Ecto neural progenitor cell (in vitro differentiated cells): ENCODE measurements around the gene PREX1.
"Not testable (repeated sequence)": the region's sequence is repeated elsewhere in the genome, so short reads cannot be mapped to it uniquely, and the experiment has no call there.

Experiments
- DNase-seq: peaks from one replicate; pipeline ENCODE4 v3.0.0-alpha.2; 2018; ENCODE audit warnings: low spot score

Gene PREX1

GRCh38 chr20:48793776-48794175, 34.0 kb downstream of the PREX1 start:
- DNase-seq, result no peak

DNA sequence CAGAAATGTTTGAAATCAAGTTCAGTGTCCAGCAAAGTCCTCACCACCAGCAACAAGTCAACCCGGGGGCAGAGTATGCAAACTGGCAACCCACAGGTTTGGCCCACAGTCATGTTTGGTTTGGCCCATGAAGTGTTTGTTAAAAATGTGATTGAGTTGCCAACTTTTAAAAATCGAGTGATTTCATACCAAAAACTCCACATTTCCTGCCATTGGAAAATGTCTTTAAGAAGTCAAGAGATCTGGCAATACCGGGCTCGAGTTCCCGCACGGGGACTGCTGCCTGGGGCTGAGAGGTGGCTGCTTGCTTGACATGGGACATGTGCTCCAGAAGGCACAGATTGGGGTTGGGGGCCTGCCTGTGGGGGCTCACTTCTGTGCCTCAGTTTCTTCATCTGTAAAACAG, 36.1 kb downstream of the PREX1 start:
- no peak for DNase-seq

- DNase-seq, result no peak
Measured at GRCh38 chr20:48791014-48791413, 36.8 kb downstream of the PREX1 start.

DNA sequence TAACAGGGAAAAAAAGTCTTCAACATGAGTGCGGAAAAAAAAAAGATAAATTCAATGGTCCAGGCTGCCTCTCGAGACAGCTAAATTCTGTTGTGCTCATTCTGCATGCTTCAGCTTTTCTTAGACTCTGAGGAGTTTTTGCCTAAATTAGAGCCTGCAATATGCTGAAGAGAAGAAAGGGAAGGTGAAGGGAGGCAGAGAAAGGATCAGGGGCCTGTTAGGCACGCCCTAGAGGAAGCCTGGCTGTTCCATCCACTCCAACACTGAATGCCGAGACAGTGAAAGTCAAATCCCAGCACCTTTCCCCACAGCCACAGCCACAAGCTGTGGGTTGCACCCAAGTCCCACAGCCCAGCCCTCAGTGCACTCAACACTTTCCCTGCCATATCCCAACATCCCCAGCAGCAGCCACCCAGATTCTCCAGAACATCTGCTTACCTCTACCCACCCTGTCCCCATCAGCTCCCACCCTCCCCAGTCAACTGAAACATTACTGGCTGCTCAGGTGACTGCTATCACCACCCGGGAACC, 37.3 kb downstream of the PREX1 start:
- no peak for DNase-seq

DNA sequence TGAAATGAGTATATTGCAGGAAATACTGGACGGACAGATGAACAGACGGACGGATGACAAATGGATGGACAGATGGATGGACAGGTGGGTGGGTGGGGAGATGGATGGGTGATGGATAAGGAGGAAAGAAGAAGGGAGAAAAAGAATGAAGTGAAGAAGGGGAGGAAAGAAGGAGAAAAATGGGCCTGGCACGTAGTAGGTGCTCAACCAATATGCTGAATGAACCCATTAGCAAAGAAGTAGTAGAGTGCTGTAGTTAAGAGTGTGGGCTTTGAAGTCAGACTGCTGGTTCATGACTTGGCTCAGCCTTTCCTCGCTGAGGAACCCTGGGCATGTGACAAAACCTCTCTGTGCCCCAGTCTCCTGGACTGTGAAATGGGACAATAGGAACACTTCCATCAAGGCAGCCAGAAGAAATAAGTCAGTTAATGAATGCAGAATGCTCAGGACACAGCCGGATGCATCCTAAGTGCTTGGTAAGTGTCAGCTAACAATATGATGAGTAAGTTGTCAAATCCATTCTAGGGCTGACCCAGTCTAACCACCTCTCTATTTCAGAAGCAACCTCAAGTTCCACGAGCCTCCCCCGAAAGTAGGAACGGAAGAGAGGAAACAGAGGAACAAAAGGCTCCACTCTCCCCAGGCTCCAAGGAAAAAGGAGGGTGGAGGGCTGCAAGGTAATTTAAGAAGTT, 37.9 kb downstream of the PREX1 start:
- DNase-seq, result no peak

- no peak for DNase-seq
Measured at GRCh38 chr20:48789185-48789668, 38.6 kb downstream of the PREX1 start.

GRCh38 chr20:48788486-48789072, 39.2 kb downstream of the PREX1 start:
- DNase-seq, result no peak

- no peak for DNase-seq
Measured at GRCh38 chr20:48787861-48788375, 39.9 kb downstream of the PREX1 start.

- DNase-seq, result peak; percentile 72
Measured at GRCh38 chr20:48786951-48787705, 40.7 kb downstream of the PREX1 start.

DNA sequence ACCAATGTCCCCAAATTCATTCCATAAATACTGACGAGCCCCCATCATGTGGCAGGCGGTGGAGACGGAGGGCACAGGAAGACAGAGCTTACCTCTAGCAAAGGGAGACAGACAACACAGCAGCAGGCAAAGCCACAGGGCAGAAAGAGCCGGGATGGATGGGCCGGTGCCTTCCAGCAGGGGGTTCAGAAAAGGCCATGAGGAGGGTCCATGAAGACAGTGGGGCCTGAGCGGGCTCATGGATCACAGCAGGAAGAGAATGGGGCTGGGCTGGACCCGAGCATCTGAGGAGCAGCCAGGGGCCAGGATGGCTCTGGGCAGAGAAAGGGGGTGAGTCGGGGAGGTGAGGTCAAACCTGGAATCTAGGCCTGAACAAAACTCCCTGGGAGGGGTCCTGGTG, 42.0 kb downstream of the PREX1 start:
- DNase-seq, result no peak

DNA sequence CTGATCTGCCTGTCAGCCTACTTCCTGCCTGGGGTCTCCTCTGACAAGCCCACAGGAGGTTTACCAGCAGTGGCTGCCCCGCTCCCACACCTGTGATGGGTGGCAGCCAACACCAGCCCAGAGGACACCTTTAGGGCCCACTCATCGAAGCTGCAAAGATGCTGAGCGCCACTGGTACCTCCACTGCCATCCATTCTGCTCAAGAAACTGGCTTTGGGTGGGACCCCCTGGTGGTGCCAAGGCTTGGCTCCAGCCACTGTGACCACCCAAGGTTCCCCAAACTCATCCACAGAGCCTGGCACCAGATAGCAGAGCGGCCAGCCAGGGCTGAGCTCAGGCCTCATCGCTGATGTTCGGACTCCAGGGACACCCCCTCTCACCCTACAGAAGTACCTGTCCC, 42.5 kb downstream of the PREX1 start:
- no peak for DNase-seq

GRCh38 chr20:48784273-48784641, 43.5 kb downstream of the PREX1 start:
- DNase-seq, result no peak

DNA sequence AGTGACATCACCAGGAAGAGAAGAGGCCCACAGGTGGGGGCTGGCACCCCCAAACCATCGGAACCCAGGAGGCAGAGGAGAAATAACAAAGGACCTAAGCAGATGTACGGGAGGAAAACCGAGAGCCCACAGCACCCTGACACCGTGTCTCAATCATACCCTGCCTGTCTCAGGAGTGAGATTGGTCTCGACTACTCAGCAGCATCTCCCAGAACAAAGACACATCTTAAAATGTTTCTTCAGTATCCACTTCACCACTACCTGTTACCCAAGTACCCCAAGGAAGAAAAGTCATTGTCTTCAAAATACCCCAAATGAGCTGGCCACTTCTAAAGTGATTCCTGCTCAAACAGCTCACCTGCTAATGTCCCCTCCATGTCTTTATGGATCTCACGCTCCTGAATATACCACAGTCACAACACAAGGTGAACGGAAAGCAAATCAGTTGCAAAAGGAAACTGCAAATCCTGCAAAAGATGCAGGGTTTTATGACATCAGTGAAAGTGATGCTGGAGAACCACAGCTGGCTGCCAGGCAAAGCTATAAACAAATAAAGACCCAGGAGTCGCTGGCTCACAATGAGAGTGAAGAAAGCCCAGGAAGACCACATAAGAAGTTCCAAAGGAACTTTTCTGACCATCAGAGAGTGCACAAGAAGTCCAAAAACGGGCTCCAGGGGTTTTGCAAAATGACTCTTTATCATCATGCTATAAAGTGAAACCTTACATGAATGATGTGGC, 44.1 kb downstream of the PREX1 start:
- DNase-seq, result no peak

- no peak for DNase-seq
Measured at GRCh38 chr20:48782901-48783308, 44.9 kb downstream of the PREX1 start.

DNA sequence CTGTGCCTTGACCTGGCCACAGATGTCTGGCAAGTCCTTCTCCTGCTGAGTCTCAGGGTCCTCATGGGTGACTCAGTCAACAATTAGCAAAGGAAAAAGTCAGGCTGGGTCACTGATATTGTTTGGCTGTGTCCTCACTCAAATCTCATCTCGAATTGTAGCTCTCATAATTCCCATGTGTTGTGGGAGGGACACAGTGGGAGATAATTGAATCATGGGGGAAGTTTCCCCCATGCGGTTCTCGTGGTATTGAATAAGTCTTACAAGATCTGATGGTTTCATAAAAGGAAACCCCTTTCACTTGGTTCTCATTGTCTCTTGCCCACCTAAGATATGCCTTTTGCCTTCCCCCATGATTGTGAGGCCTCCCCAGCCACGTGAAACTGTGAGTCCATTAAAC, 45.7 kb downstream of the PREX1 start:
- no peak for DNase-seq

DNA sequence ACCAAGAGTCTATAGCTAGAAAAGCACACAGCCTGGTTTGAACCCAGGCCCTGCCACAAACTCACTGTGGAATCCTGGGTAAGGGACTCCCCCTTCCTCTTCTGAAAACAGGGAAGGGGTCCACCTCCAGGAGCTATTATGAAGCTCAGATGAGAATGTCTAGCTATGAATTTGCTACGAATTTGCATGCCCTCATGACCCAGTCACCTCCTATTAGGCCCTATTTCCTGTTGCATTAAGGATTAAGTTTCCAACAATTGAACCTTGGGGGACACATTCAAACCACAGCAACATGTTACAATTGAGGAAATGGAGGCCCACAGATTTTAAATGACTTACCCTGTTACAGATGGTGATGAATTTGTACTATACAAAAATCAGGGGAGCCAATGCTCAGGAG, 46.2 kb downstream of the PREX1 start:
- DNase-seq, result no peak

GRCh38 chr20:48779435-48779834, 48.4 kb downstream of the PREX1 start:
- DNase-seq, result no peak

DNA sequence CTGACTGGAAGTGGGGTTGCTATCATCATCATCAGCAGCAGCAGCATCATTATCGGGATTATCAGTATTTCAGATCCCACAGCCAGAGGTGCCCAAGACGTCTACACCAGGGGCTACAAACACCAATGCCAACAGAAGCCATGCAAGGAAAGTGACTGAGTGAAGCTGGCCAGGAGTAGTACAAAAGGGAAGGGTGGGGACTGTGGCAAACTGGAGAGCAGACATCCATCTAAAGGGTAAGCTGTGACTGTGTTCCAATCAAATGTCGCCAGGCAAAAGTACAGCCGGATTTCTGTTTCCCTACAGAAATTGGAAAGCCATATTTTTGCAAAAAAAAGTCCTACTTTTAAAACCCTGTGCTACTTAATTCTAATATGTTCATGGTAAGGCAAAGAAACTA, 50.0 kb downstream of the PREX1 start:
- no peak for DNase-seq

GRCh38 chr20:48777005-48777404, 50.8 kb downstream of the PREX1 start:
- no peak for DNase-seq

- no peak for DNase-seq
Measured at GRCh38 chr20:48776306-48776705, 51.5 kb downstream of the PREX1 start.

- not testable (repeated sequence) for DNase-seq
Measured at GRCh38 chr20:48775545-48775944, 52.3 kb downstream of the PREX1 start.

DNA sequence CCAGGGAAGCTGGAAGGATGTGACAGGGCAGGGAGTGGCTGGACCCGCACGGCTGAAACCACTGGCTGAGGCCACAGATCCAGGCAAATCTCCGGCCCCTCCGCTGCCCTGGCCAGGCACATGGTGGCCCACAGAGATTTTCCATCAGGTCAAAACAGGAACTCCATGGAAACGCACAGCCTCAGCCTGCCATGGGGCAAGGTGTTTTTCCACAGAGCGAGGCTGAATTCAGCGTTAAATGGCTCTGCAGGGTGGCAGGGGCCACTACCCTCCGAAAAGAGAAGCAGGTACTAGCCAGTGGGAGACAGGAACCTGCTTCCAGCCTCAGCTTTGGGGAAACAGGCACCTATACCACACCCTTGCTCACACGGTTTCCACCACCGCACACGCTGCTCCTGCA, 53.1 kb downstream of the PREX1 start:
- DNase-seq, result no peak
